K562 (cell line): ENCODE results near the gene PHLDA3.

Source experiments
- NFYB ChIP-seq: IDR thresholded peaks from 2 replicates; pipeline ENCODE4 v1.6.1; 2011; ENCODE audit warnings: mild to moderate bottlenecking, moderate library complexity; ENCODE audit not compliant: insufficient read length; ENCODE audit errors: extremely low read depth
- ZNF561 ChIP-seq: fragments of 450-650 bp; formaldehyde crosslinking; conservative IDR thresholded peaks from 2 replicates; pipeline ENCODE4 v1.4.0; 2020; ENCODE audit warnings: mild to moderate bottlenecking, moderate library complexity

GRCh38 chr1:201461645-201462441 is 7.1 kb downstream of the PHLDA3 start:
- TF ChIP-seq NFYB (no peak), ZNF561 (CRISPR knock-in tag) (no peak)
